HG03159 (cell line): ENCODE measurements around the gene ANKRD6.

Source experiments
- ATAC-seq: cut with Tn5 transposase; IDR thresholded peaks from one replicate; pipeline ENCODE4 v1.9.1; 2021; ENCODE audit warnings: mild to moderate bottlenecking, moderate library complexity; ENCODE audit not compliant: unreplicated experiment

Gene ANKRD6

GRCh38 chr6:89555806-89556205 lies 122.9 kb downstream of the ANKRD6 start:
- no peak for ATAC-seq

GRCh38 chr6:89559487-89559886 lies 126.5 kb downstream of the ANKRD6 start:
- no peak for ATAC-seq

GRCh38 chr6:89562093-89562973 lies 129.4 kb downstream of the ANKRD6 start:
- ATAC-seq, result no peak

GRCh38 chr6:89563866-89564265 lies 130.9 kb downstream of the ANKRD6 start:
- ATAC-seq, result no peak

- no peak for ATAC-seq
Observed at GRCh38 chr6:89564752-89565427, 131.9 kb downstream of the ANKRD6 start.

GRCh38 chr6:89566008-89566800 lies 133.3 kb downstream of the ANKRD6 start:
- no peak for ATAC-seq

GRCh38 chr6:89566930-89567629 lies 134.1 kb downstream of the ANKRD6 start:
- no peak for ATAC-seq

- no peak for ATAC-seq
Observed at GRCh38 chr6:89567630-89568390, 134.9 kb downstream of the ANKRD6 start.

- no peak for ATAC-seq
Observed at GRCh38 chr6:89574910-89575561, 142.1 kb downstream of the ANKRD6 start.

GRCh38 chr6:89575562-89575960 lies 142.6 kb downstream of the ANKRD6 start:
- no peak for ATAC-seq

- ATAC-seq, result no peak
Observed at GRCh38 chr6:89580997-89581666, 148.2 kb downstream of the ANKRD6 start.

GRCh38 chr6:89581689-89582088 lies 148.7 kb downstream of the ANKRD6 start:
- no peak for ATAC-seq

GRCh38 chr6:89582669-89583325 lies 149.8 kb downstream of the ANKRD6 start:
- no peak for ATAC-seq

- no peak for ATAC-seq
Observed at GRCh38 chr6:89583559-89583958, 150.6 kb downstream of the ANKRD6 start.

- ATAC-seq, result no peak
Observed at GRCh38 chr6:89584539-89584938, 151.6 kb downstream of the ANKRD6 start.

GRCh38 chr6:89585154-89585553 lies 152.2 kb downstream of the ANKRD6 start:
- no peak for ATAC-seq

GRCh38 chr6:89589297-89590025 lies 156.5 kb downstream of the ANKRD6 start:
- ATAC-seq, result no peak

- no peak for ATAC-seq
Observed at GRCh38 chr6:89590133-89590532, 157.2 kb downstream of the ANKRD6 start.
